GM18505 (cell line): ENCODE results near the gene BCAS3.

Experiments
- ATAC-seq: cut with Tn5 transposase; IDR thresholded peaks from one replicate; pipeline ENCODE4 v1.9.1; 2021; ENCODE audit not compliant: unreplicated experiment
- POLR2A ChIP-seq: IDR thresholded peaks from 4 replicates; pipeline ENCODE4 v1.6.1; 2011; ENCODE audit warnings: borderline replicate concordance; ENCODE audit not compliant: insufficient read depth, insufficient read length; ENCODE audit errors: extremely low read depth

The BCAS3 gene

DNA sequence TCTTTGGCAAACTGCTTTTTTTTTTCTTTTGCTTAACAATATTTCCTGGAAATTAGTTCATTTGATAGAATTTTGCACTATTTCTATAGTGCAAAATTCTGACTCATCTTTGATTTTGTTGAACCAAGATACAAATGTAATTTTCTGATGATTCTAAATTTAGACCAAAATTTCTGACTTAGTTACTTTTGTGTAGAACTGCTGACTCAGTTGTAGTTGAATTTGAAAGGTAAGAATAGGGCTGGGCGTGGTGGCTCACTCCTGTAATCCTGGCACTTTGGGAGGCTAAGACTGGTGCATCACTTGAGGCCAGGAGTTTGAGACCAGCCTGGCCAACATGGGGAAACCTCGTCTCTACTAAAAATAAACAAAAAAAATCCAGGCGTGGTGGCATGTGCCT lies 223.0 kb downstream of the BCAS3 start:
- ATAC-seq, result no peak
- no peak for TF ChIP-seq POLR2A

DNA sequence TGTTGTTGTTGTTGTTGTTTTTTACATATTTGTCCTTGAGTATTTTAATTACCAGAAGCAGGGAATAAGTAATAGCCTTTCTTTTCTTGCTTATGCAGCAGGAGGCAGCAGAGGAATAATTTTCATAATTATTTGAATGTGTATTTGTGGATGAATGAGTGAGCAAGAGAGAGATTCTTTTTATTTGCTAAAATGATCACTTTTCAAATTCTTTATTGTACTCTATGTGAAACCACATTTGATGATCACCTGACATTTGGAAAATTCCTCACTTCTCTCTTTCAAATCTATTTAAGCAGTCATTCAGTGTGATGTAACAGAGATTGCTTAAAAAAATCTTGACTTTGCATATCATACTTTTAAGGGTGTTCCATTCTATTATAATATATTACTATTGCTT lies 223.6 kb downstream of the BCAS3 start:
- TF ChIP-seq POLR2A, result no peak
- ATAC-seq, result no peak

DNA sequence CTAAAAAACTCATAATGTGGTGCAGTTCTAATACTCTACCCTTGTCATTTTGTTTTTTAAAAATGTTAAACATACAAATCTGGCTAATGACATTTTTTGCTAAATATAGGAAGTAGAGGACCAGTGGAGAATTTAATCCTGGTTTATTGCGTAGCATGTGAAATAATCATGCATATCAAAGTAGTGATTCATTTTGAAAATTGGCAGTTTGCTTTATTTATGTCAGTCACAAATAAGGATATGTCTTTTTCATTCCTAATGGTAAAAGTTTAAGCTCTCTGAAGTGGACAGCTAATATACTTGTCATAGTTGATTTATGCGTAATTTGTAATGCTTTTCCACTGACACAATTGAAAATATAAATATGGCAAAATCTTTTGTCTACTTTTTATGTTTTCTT lies 224.2 kb downstream of the BCAS3 start:
- TF ChIP-seq POLR2A, result no peak
- ATAC-seq, result no peak

DNA sequence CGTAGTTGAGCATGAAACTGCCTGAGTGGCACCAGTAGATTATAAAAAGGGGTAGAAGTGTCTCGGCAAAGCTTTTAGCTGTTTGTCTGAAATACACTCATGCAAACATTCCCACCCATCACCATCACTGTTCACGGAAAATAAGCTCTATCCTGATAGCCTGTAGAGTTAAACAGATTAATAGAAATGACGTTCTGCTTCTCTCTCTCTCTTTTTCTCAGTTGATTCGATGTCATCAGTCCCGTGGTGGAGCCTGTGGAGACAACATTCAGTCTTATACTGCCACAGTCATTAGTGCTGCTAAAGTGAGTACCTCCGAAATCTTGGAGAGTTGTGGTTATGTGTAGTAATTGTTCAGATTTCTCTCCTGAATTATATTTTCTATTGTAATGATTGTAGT lies 224.7 kb downstream of the BCAS3 start:
- no peak for TF ChIP-seq POLR2A
- no peak for ATAC-seq

DNA sequence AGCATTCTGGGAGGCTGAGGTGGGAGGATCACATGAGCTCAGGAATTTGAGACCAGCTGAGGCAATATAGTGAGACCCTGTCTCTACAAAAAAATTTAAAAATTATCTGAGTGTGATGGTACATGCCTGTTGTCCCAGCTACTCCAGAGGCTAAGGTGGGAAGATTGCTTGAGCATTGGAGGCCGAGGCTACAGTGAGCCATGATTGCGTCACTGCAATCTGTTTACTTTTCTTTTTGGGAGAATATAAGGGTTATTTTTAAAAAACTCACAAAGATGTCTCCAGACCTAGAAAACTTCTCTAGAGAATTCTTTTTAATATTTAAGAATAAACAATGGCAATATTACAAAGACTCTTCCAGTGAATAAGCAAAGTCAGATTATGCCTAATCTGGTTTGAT lies 226.9 kb downstream of the BCAS3 start:
- no peak for TF ChIP-seq POLR2A

DNA sequence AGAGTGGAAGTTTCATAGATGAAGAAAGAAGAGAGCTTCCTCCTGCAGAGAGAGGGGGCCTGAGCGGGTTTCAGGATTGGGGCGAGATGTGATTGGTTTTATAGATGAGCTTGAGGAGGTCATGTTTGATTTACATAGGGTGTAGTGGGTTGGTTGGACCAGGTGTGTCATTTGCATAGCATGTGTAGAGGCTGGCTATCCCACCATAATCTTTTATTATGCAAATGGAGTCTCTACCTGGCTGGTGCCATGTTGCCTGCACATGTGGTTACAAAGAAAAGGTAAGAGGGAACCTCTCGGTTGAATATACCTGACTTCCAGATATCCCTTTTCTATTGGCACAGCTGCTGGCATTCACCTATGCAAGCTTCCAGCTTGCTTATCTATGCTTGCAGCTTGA lies 228.1 kb downstream of the BCAS3 start:
- no peak for ATAC-seq
- no peak for TF ChIP-seq POLR2A

More for the DNA sequence above, 226.9 kb downstream of the BCAS3 start:
- no peak for ATAC-seq

DNA sequence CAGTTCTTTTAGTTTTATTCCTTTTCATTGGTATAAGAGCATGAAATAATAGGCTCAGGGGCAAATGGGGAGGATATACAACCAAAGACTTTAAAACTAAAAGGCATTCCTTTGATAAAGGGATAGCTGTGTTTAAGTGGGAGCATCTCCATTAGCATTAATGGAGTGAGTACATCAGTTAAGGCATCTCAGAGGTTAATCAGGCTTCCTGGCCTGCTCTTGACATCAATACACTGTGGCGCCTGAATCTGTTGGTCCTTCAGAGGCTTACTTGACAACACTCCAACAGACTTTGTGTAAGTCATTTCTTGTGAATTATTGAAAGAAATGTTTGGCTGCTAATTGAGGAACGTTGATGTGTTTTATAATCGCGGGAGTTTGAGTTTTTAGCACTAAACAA lies 230.7 kb downstream of the BCAS3 start:
- ATAC-seq, result no peak
- TF ChIP-seq POLR2A, result no peak

DNA sequence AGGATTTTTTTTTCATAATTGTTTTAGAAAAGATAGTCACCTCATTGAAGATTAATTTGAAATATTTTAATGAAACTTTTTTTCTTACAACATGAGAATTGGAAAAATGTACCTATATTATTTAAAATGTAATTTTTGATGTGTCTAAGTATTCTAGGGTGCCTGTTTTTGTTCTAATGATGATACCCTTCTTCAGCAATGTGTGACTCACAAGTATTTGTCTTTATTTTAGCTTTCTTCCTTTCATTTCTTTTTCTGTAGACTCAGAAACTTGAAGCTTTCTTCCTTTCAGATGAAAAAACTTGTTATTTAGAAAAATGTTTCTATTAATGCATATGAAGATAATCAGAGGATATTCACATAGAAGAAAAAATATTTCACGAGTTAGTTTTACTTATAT lies 231.8 kb downstream of the BCAS3 start:
- no peak for TF ChIP-seq POLR2A
- no peak for ATAC-seq

DNA sequence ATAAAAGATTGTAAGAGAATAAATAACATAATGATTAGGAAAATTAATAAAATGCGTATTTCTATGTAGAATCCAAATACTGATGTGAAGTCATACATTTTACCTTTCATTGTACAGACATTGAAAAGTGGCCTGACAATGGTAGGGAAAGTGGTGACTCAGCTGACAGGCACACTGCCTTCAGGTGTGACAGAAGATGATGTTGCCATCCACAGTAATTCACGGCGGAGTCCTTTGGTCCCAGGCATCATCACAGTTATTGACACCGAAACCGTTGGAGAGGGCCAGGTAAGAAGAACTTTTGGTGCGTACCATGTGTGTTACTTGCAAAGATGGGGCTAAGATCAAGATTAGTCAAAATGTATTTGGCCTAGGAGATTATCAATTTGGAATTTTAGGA lies 232.8 kb downstream of the BCAS3 start:
- no peak for ATAC-seq
- no peak for TF ChIP-seq POLR2A

DNA sequence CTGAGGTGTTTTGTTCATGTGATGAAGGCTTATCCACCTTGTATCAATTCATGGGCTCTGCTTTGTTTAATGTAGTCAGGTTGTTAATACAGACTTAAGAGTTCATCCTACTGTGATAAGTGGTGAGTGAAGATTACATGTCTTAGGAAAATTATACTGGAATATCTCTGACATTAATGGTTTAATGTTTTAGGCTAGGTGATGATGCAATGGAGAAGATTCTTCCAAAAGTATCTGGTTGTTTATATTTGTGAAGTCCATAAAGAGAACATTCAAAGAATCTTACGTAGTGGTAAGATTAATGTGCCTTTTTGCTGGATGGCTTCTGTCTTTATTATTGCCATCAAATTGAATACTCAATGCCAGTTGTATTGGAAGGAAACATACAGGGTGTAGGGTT lies 236.4 kb downstream of the BCAS3 start:
- no peak for TF ChIP-seq POLR2A
- no peak for ATAC-seq

DNA sequence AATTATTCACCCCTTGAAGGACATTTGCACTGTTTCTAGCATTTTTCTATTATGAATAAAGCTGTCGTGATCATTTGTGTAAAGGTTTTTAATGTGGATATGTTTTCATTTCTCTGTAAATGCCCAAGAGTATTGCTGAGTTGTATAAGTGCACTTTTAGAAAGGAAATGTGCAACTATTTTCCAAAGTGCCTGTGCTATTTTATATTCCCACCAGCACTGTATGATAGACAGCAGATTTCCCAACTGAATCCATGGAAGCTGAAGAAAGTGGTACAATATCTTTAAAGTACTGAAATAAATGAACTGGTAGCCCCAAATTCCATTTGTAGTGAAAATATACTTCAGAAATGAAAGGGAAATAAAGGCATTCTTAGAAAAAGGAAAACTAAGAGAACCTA lies 238.4 kb downstream of the BCAS3 start:
- ATAC-seq, result no peak
- no peak for TF ChIP-seq POLR2A

DNA sequence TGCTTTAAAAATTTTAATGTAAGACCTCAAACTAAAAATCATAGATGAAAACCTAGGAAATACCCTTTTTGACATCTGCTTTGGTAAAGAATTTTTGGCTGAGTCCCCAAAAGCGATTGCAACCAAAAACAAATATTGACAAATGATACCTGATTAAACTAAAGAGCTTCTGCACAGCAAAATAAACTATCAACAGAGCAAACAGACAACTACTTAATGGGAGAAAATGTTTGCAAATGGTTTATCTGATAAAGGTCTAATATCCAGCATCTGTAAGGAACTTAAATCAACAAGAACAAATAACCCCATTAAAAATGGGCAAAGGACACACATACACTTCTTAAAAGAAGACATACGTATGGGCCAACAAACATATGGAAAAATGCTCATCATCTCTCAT lies 242.5 kb downstream of the BCAS3 start:
- ATAC-seq, result no peak
- TF ChIP-seq POLR2A, result no peak

DNA sequence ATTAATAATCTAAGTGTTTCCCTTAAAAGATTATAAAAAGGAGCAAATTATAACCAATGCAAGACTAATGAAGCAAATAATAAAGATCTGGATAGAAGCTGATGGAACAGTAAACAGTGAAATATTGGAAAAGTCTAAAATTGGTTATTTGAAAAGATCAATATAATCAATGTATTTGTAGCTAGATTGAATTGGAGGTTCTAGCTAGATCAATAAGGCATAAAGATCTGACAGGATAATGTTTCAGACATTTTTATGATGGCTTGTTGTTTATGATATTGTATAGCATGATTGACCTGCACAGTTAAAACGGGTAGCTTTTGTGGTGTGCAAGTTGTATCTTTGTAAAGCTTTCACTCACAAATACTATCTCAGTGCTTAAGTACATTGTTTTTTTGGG lies 245.3 kb downstream of the BCAS3 start:
- TF ChIP-seq POLR2A, result no peak
- ATAC-seq, result no peak

DNA sequence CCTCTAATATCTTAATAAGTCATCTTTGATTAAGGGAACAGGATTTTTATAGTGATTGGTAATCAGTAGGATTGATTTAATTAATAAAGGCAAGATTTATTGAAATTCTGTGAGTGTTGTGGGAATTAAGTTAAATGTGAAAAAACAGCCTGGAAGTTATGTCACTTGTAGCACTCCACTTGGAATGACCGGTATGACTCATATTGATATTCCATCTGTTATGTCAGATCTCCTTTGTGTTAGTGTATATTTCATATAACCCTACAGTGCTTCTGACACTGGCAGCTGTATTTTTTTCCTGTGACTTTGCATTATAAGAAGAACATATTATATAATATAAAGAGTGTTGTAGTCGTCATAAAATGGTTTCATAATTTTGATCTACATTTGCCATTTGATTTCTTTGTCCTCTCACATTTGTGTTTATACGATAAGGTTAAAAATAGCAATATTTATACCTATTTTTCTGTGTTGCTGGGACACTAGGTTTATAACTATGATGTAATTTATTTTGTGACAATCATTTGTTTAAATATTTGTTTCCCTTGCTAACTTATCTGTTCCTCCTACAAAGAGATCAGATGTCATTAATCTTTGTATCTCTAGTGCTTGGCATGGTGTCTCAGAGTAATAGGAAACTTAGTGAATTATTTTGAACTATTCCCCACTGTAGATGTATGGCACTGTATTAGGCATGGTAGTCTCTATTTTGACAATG lies 249.0 kb downstream of the BCAS3 start:
- ATAC-seq, result no peak
- no peak for TF ChIP-seq POLR2A

DNA sequence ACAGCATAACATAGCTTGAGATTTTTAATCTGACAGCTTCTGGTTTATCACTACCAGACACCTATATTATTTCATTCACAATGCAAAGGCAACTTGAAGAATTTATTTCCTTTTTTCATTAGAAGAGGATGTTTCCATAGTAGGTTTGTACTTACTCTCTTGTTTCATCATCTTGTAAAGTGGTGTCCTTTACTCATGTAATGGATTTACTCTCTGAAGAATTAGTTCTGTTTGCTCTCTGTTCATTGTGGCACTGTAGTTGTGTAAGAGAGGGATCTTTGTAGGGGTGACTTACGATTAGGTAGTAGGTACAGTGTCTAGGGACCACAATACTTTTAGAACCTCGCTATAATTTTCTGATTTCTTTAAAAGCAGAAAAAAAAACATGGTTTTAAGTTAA lies 256.1 kb downstream of the BCAS3 start:
- no peak for ATAC-seq

More for the DNA sequence above, 256.1 kb downstream of the BCAS3 start:
- TF ChIP-seq POLR2A, result no peak
